ENCODE measurements around the gene KRT33B. TPM values are rescaled to one million over a fixed set of nuclear protein-coding genes. Genes with fewer than 3 reads are reported as not detected.

The KRT33B gene
- total and polyA plus RNA-seq, 3 experiments from 2014 or later: not detected

GRCh38 chr17:41326173-41327145, 43.2 kb downstream of the KRT33B start:
- ChIA-PET CTCF (interaction anchor here (1.2 kb wide), 1 partner anchor 339 kb away, joined by 3 read pairs; no protein-coding TSS in a partner anchor), POLR2A (no interaction called here)
- no peak overlapping the region for H3K27ac ChIP-seq (ENCODE audit: low read depth, low read length)
- DNase-seq: peak in 4 of 5 donors; percentile 24 to 54 (median 40)
- H3K27ac Mint-ChIP-seq: peak overlapping the region in 6 of 8 donors; percentile 23 to 90 (median 72)
- H3K9me3 Mint-ChIP-seq: no peaks in the 10 kb centered on the region
- H3K4me1 ChIP-seq (ENCODE audit: insufficient read depth, low read length): peaks cover 52% of the 10 kb centered on the region
- H3K27me3 Mint-ChIP-seq: no peaks in the 10 kb centered on the region
- H3K36me3 ChIP-seq (ENCODE audit: insufficient read depth, low read length): no peaks in the 10 kb centered on the region
- no peaks in the 10 kb centered on the region for H3K27me3 ChIP-seq (ENCODE audit: insufficient read depth, low read length, poor library complexity, severe bottlenecking)
- H3K4me3 Mint-ChIP-seq: peak overlapping the region in 5 of 7 donors; percentile 22 to 75 (median 39)
- H3K4me1 Mint-ChIP-seq: peaks cover 44 to 66% (median 59%) of the 10 kb centered on the region in 3 donors
- H3K36me3 Mint-ChIP-seq: no peaks in the 10 kb centered on the region
- no peak overlapping the region for H3K4me3 ChIP-seq (ENCODE audit: low read length)
- H3K9me3 ChIP-seq (ENCODE audit: low read length): no peaks in the 10 kb centered on the region

GRCh38 chr17:41325611-41326010, 44.0 kb downstream of the KRT33B start:
- H3K4me3 ChIP-seq (ENCODE audit: low read length): no peak overlapping the region
- DNase-seq: no peak
- no peaks in the 10 kb centered on the region for H3K36me3 ChIP-seq (ENCODE audit: insufficient read depth, low read length)
- Mint-ChIP-seq H3K4me3 (peak overlapping the region in 1 of 7 donors; percentile 75), H3K9me3 (peaks cover 0 to 4% (median 0%) of the 10 kb centered on the region in 5 donors), H3K4me1 (peaks cover 45 to 74% (median 61%) of the 10 kb centered on the region in 3 donors), H3K36me3 (no peaks in the 10 kb centered on the region), H3K27ac (peak overlapping the region in 3 of 8 donors; percentile 42 to 81 (median 50)), H3K27me3 (no peaks in the 10 kb centered on the region)
- H3K9me3 ChIP-seq (ENCODE audit: low read length): peaks cover under 1% of the 10 kb centered on the region
- no peaks in the 10 kb centered on the region for H3K27me3 ChIP-seq (ENCODE audit: insufficient read depth, low read length, poor library complexity, severe bottlenecking)
- CTCF ChIA-PET: interaction anchor here (1.2 kb wide), 1 partner anchor 340 kb away, joined by 3 read pairs; no protein-coding TSS in a partner anchor
- POLR2A ChIA-PET: no interaction called here
- no peak overlapping the region for H3K27ac ChIP-seq (ENCODE audit: low read depth, low read length)
- peaks cover 52% of the 10 kb centered on the region for H3K4me1 ChIP-seq (ENCODE audit: insufficient read depth, low read length)

GRCh38 chr17:41325126-41325525, 44.5 kb downstream of the KRT33B start:
- H3K27me3 ChIP-seq (ENCODE audit: insufficient read depth, low read length, poor library complexity, severe bottlenecking): no peaks in the 10 kb centered on the region
- H3K27ac ChIP-seq (ENCODE audit: low read depth, low read length): no peak overlapping the region
- H3K36me3 Mint-ChIP-seq: no peaks in the 10 kb centered on the region
- no peak for DNase-seq
- H3K9me3 ChIP-seq (ENCODE audit: low read length): peaks cover 5% of the 10 kb centered on the region
- H3K27ac Mint-ChIP-seq: peak overlapping the region in 2 of 8 donors; percentile 26 to 52
- peaks cover 45 to 76% (median 61%) of the 10 kb centered on the region in 3 donors for H3K4me1 Mint-ChIP-seq
- peaks cover 52% of the 10 kb centered on the region for H3K4me1 ChIP-seq (ENCODE audit: insufficient read depth, low read length)
- no peaks in the 10 kb centered on the region for H3K27me3 Mint-ChIP-seq
- H3K36me3 ChIP-seq (ENCODE audit: insufficient read depth, low read length): no peaks in the 10 kb centered on the region
- H3K9me3 Mint-ChIP-seq: peaks cover 0 to 4% (median 0%) of the 10 kb centered on the region in 5 donors
- ChIA-PET CTCF (interaction anchor here (1.2 kb wide), 1 partner anchor 341 kb away, joined by 3 read pairs; no protein-coding TSS in a partner anchor), POLR2A (no interaction called here)
- H3K4me3 ChIP-seq (ENCODE audit: low read length): no peak overlapping the region
- no peak overlapping the region for H3K4me3 Mint-ChIP-seq

GRCh38 chr17:41324180-41325075, 45.2 kb downstream of the KRT33B start:
- POLR2A ChIA-PET: no interaction called here
- CTCF ChIA-PET: interaction anchor here (1.5 to 2.3 kb wide), 3 partner anchors 7 to 167 kb away, joined by 4 to 18 read pairs (median 8); no protein-coding TSS in a partner anchor

GRCh38 chr17:41322903-41323895, 46.4 kb downstream of the KRT33B start:
- peaks cover 46% of the 10 kb centered on the region for H3K4me1 ChIP-seq (ENCODE audit: insufficient read depth, low read length)
- H3K9me3 ChIP-seq (ENCODE audit: low read length): peaks cover 12% of the 10 kb centered on the region
- Mint-ChIP-seq H3K9me3 (peaks cover 3 to 10% (median 4%) of the 10 kb centered on the region in 5 donors), H3K36me3 (peaks cover 0 to 8% (median 0%) of the 10 kb centered on the region in 3 donors), H3K27me3 (no peaks in the 10 kb centered on the region), H3K27ac (peak overlapping the region in 6 of 8 donors; percentile 73 to 96 (median 86)), H3K4me3 (no peak overlapping the region), H3K4me1 (peaks cover 40 to 64% (median 56%) of the 10 kb centered on the region in 3 donors)
- H3K36me3 ChIP-seq (ENCODE audit: insufficient read depth, low read length): no peaks in the 10 kb centered on the region
- ChIA-PET CTCF (interaction anchor here (0.7 to 3.3 kb wide), 22 partner anchors 8 to 463 kb away, joined by 3 to 28 read pairs (median 4); partner anchors contain the start of genes KRTAP16-1 and KRTAP29-1), POLR2A (interaction anchor here (1.5 kb wide), 1 partner anchor 15 kb away, joined by 10 read pairs; the partner anchor contains the start of gene KRTAP16-1)
- DNase-seq: no peak
- H3K27ac ChIP-seq (ENCODE audit: low read depth, low read length): no peak overlapping the region
- H3K4me3 ChIP-seq (ENCODE audit: low read length): no peak overlapping the region
- H3K27me3 ChIP-seq (ENCODE audit: insufficient read depth, low read length, poor library complexity, severe bottlenecking): no peaks in the 10 kb centered on the region

More at GRCh38 chr17:41324180-41325075, 45.2 kb downstream of the KRT33B start:
- Mint-ChIP-seq H3K27ac (peak overlapping the region in 6 of 8 donors; percentile 46 to 88 (median 66)), H3K4me3 (no peak overlapping the region), H3K36me3 (peaks cover 0 to 3% (median 0%) of the 10 kb centered on the region in 3 donors), H3K9me3 (peaks cover 2 to 6% (median 4%) of the 10 kb centered on the region in 5 donors), H3K27me3 (no peaks in the 10 kb centered on the region), H3K4me1 (peaks cover 45 to 72% (median 61%) of the 10 kb centered on the region in 3 donors)
- DNase-seq: no peak
- Histone ChIP-seq H3K4me1 (ENCODE audit: insufficient read depth, low read length) (peaks cover 52% of the 10 kb centered on the region), H3K27me3 (ENCODE audit: insufficient read depth, low read length, poor library complexity, severe bottlenecking) (no peaks in the 10 kb centered on the region), H3K4me3 (ENCODE audit: low read length) (no peak overlapping the region), H3K27ac (ENCODE audit: low read depth, low read length) (no peak overlapping the region), H3K36me3 (ENCODE audit: insufficient read depth, low read length) (no peaks in the 10 kb centered on the region), H3K9me3 (ENCODE audit: low read length) (peaks cover 11% of the 10 kb centered on the region)

GRCh38 chr17:41322094-41322902, 47.3 kb downstream of the KRT33B start:
- no peak overlapping the region for H3K4me3 ChIP-seq (ENCODE audit: low read length)
- Mint-ChIP-seq H3K9me3 (peaks cover 3 to 10% (median 4%) of the 10 kb centered on the region in 5 donors), H3K36me3 (peaks cover 0 to 8% (median 0%) of the 10 kb centered on the region in 3 donors), H3K27ac (peak overlapping the region in 6 of 8 donors; percentile 71 to 96 (median 82)), H3K27me3 (no peaks in the 10 kb centered on the region), H3K4me3 (no peak overlapping the region), H3K4me1 (peaks cover 40 to 62% (median 54%) of the 10 kb centered on the region in 3 donors)
- H3K9me3 ChIP-seq (ENCODE audit: low read length): peaks cover 12% of the 10 kb centered on the region
- H3K27ac ChIP-seq (ENCODE audit: low read depth, low read length): no peak overlapping the region
- peak in 2 of 5 donors; percentile 46 to 61 for DNase-seq
- ChIA-PET POLR2A (interaction anchor here (0.7 to 1.5 kb wide), 2 partner anchors 14 to 125 kb away, joined by 3 to 10 read pairs; partner anchors contain the start of gene KRTAP16-1), CTCF (interaction anchor here (0.7 to 3.3 kb wide), 24 partner anchors 9 to 462 kb away, joined by 3 to 28 read pairs (median 4); partner anchors contain the start of genes KRTAP16-1 and KRTAP29-1)
- peaks cover 37% of the 10 kb centered on the region for H3K4me1 ChIP-seq (ENCODE audit: insufficient read depth, low read length)
- H3K36me3 ChIP-seq (ENCODE audit: insufficient read depth, low read length): no peaks in the 10 kb centered on the region
- H3K27me3 ChIP-seq (ENCODE audit: insufficient read depth, low read length, poor library complexity, severe bottlenecking): no peaks in the 10 kb centered on the region

Data from CD8-positive, alpha-beta memory T cell (primary cell).